ENCODE results near the gene TMEM108.

- TF ChIP-seq, protein P1, sequence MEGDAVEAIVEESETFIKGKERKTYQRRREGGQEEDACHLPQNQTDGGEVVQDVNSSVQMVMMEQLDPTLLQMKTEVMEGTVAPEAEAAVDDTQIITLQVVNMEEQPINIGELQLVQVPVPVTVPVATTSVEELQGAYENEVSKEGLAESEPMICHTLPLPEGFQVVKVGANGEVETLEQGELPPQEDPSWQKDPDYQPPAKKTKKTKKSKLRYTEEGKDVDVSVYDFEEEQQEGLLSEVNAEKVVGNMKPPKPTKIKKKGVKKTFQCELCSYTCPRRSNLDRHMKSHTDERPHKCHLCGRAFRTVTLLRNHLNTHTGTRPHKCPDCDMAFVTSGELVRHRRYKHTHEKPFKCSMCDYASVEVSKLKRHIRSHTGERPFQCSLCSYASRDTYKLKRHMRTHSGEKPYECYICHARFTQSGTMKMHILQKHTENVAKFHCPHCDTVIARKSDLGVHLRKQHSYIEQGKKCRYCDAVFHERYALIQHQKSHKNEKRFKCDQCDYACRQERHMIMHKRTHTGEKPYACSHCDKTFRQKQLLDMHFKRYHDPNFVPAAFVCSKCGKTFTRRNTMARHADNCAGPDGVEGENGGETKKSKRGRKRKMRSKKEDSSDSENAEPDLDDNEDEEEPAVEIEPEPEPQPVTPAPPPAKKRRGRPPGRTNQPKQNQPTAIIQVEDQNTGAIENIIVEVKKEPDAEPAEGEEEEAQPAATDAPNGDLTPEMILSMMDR (IDR thresholded peaks at IDR 0.05; ENCODE audit: low read depth, low read length) = no peak
- TF ChIP-seq POLR2A (IDR thresholded peaks at IDR 0.05; ENCODE audit: extremely low read depth, insufficient read length) (no peak), MYC (IDR thresholded peaks at IDR 0.05; ENCODE audit: low read depth, low read length) (no peak), MAX (IDR thresholded peaks at IDR 0.05; ENCODE audit: low read depth, low read length) (no peak)
Measured at GRCh38 chr3:133367403-133367802, 329.2 kb downstream of the TMEM108 start.

Data from NB4 (cell line).